GM19468 (cell line): Measurements from ENCODE around the gene MUC20.

ENCODE experiments used
- ATAC-seq: cut with Tn5 transposase; IDR thresholded peaks from one replicate; pipeline ENCODE4 v1.9.1; 2021; ENCODE audit warnings: mild to moderate bottlenecking, moderate library complexity, moderate number of reproducible peaks; ENCODE audit not compliant: unreplicated experiment; ENCODE audit errors: extremely low read depth

MUC20 gene

GRCh38 chr3:195752546-195753331, 32.0 kb downstream of the MUC20 start:
- no peak for ATAC-seq

- no peak for ATAC-seq
Measured at GRCh38 chr3:195753581-195753980, 32.8 kb downstream of the MUC20 start.

- ATAC-seq, result no peak
Measured at GRCh38 chr3:195754141-195754540, 33.4 kb downstream of the MUC20 start.

GRCh38 chr3:195754906-195755305, 34.1 kb downstream of the MUC20 start:
- no peak for ATAC-seq

GRCh38 chr3:195755391-195755790, 34.6 kb downstream of the MUC20 start:
- ATAC-seq, result no peak

- no peak for ATAC-seq
Measured at GRCh38 chr3:195755791-195756676, 35.3 kb downstream of the MUC20 start.

- ATAC-seq, result no peak
Measured at GRCh38 chr3:195757438-195757770, 36.6 kb downstream of the MUC20 start.

GRCh38 chr3:195757827-195758226, 37.0 kb downstream of the MUC20 start:
- ATAC-seq, result no peak

- ATAC-seq, result no peak
Measured at GRCh38 chr3:195758721-195759353, 38.1 kb downstream of the MUC20 start.

GRCh38 chr3:195760345-195761122, 39.8 kb downstream of the MUC20 start:
- no peak for ATAC-seq

- no peak for ATAC-seq
Measured at GRCh38 chr3:195761123-195761566, 40.4 kb downstream of the MUC20 start.

- ATAC-seq, result no peak
Measured at GRCh38 chr3:195761567-195762248, 40.9 kb downstream of the MUC20 start.

- ATAC-seq, result no peak
Measured at GRCh38 chr3:195762249-195762585, 41.4 kb downstream of the MUC20 start.

- ATAC-seq, result no peak
Measured at GRCh38 chr3:195762611-195763010, 41.8 kb downstream of the MUC20 start.

- no peak for ATAC-seq
Measured at GRCh38 chr3:195763076-195763830, 42.5 kb downstream of the MUC20 start.

- ATAC-seq, result no peak
Measured at GRCh38 chr3:195763843-195764825, 43.4 kb downstream of the MUC20 start.

GRCh38 chr3:195764961-195765706, 44.4 kb downstream of the MUC20 start:
- no peak for ATAC-seq
